Fibroblast of lung (primary cell): Measurements from ENCODE around the gene TRAP1. TPM values are rescaled to one million over a fixed set of nuclear protein-coding genes. Genes with fewer than 3 reads are reported as not detected.

Source experiments
- DNase-seq, 2 donors: peaks; one replicate each; pipeline versions ENCODE4 v3.0.0 to v3.0.0-alpha.2; 2010; ENCODE audit warnings: low read depth in 2 of 2
- H2AFZ ChIP-seq: 2 replicates; pipeline ENCODE4 v1.5.1; 2012; ENCODE audit warnings: low read length, control low read depth, inconsistent platforms
- H3K27ac ChIP-seq: 2 replicates; pipeline ENCODE4 v1.5.1; 2011; ENCODE audit warnings: low read length, control low read depth; ENCODE audit not compliant: insufficient read depth
- H3K27me3 ChIP-seq: 2 replicates; pipeline ENCODE4 v1.5.1; 2011; ENCODE audit warnings: mild to moderate bottlenecking, low read length; ENCODE audit not compliant: control insufficient read depth, insufficient read depth
- H3K36me3 ChIP-seq: 2 replicates; pipeline ENCODE4 v1.5.1; 2011; ENCODE audit warnings: low read length; ENCODE audit not compliant: control insufficient read depth, insufficient read depth
- H3K4me1 ChIP-seq: 2 replicates; pipeline ENCODE4 v1.5.1; 2011; ENCODE audit warnings: low read length; ENCODE audit not compliant: control insufficient read depth, insufficient read depth; ENCODE audit errors: extremely low read depth
- H3K4me2 ChIP-seq: 2 replicates; pipeline ENCODE4 v1.5.1; 2011; ENCODE audit warnings: low read length, control low read depth; ENCODE audit not compliant: insufficient read depth; ENCODE audit errors: extremely low read depth
- H3K4me3 ChIP-seq, 4 experiments: fragments of 200-600 bp in 1 of 4; sonication (generic) in 1 of 4; replicated peaks in 1 of 4; 2 replicates each; pipeline ENCODE4 v1.5.1; 2011 to 2016; ENCODE audit warnings: low read length in 4 of 4, low read depth in 3 of 4, mild to moderate bottlenecking in 3 of 4, control low read depth in 2 of 4, inconsistent platforms in 1 of 4, mixed read lengths in 1 of 4; ENCODE audit not compliant: insufficient read depth in 1 of 4; ENCODE audit errors: control extremely low read depth in 1 of 4
- H3K79me2 ChIP-seq: 2 replicates; pipeline ENCODE4 v1.5.1; 2012; ENCODE audit warnings: mild to moderate bottlenecking, low read length, inconsistent platforms; ENCODE audit not compliant: control insufficient read depth, insufficient read depth
- H3K9ac ChIP-seq: 2 replicates; pipeline ENCODE4 v1.5.1; 2011; ENCODE audit warnings: mild to moderate bottlenecking, low read length, control low read depth; ENCODE audit not compliant: insufficient read depth
- H3K9me3 ChIP-seq: 2 replicates; pipeline ENCODE4 v1.5.1; 2012; ENCODE audit warnings: low read depth, low read length; ENCODE audit not compliant: control insufficient read depth, insufficient read depth
- H4K20me1 ChIP-seq: 2 replicates; pipeline ENCODE4 v1.5.1; 2011; ENCODE audit warnings: low read length; ENCODE audit not compliant: control insufficient read depth, insufficient read depth; ENCODE audit errors: extremely low read depth
- EZH2 ChIP-seq: IDR thresholded peaks from 2 replicates; pipeline ENCODE4 v1.5.1; 2012; ENCODE audit warnings: low read length, control low read depth, mild to moderate bottlenecking; ENCODE audit errors: missing control alignments
- polyA plus RNA-seq, 2 donors: library from polyadenylated mRNA; depleted of rRNA in 1 of 2; stranded (reverse) in 1 of 2; unstranded in 1 of 2; fragments of >200 nt; gene quantifications; 2 replicates each; pipeline ENCODE4 v1.2.1, GENCODE V29; 2011 to 2012; ENCODE audit warnings: missing spikeins in 1 of 2
- total RNA-seq: library from RNA; depleted of rRNA; stranded (reverse); fragments of >200 nt; gene quantifications from 2 replicates; pipeline ENCODE4 v1.2.1, GENCODE V29; 2014
- TF ChIP-seq, protein P1 (sequence below), 2 donors: IDR thresholded peaks in 1 of 2; conservative IDR thresholded peaks in 1 of 2; 1 replicate in 1 of 2; 2 replicates in 1 of 2; pipeline ENCODE4 v1.5.1; 2011 to 2012; ENCODE audit warnings: low read length in 2 of 2, control low read depth in 1 of 2, inconsistent platforms in 1 of 2, low read depth in 1 of 2, mild to moderate bottlenecking in 1 of 2

Gene TRAP1
- total and polyA plus RNA-seq, 2 donors (not counting 1 experiment from before 2014, with no cell fraction given): 52.1 to 97.8 TPM

DNA sequence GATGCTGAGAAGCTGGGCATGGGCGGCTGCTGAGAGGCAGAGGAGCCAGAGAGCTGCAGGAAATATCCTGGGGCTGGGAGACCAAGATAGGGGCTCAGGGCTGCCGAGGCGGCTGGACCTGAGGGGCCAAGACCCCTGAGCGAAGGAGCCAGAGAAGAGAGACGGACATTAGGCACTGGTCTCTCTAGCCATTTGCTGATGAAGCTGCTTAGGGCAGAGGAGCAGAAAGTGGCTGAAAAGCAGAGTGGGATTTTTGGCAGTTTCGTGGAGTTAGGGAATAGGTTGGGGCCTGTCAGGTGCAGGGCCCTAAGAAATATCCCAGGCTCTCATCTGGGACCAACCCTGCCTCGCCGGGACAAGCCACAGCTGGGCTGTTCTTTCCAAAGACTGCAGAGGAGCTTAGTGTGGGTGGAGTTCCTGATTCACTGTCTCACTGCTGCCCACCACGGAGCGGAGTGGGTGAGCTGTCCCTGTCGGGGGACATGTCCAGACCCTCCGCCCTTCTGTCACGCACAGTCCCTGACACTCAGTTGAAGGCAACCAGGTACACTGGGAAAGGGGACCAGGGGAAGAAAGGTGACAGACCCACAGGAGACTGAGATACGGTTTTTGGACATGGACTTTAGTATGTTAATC, 74.1 kb downstream of the TRAP1 start:
- Histone ChIP-seq H3K36me3 (peaks cover 5% of the 10 kb centered on the region), H3K4me3 (no peak overlapping the region), H3K4me2 (no peak overlapping the region), H2AFZ (no peak overlapping the region), H3K27ac (no peak overlapping the region), H3K27me3 (no peaks in the 10 kb centered on the region), H3K79me2 (no peaks in the 10 kb centered on the region), H4K20me1 (no peaks in the 10 kb centered on the region), H3K9ac (no peak overlapping the region), H3K9me3 (no peaks in the 10 kb centered on the region), H3K4me1 (no peaks in the 10 kb centered on the region)
- DNase-seq: no peak
- TF ChIP-seq, protein P1, sequence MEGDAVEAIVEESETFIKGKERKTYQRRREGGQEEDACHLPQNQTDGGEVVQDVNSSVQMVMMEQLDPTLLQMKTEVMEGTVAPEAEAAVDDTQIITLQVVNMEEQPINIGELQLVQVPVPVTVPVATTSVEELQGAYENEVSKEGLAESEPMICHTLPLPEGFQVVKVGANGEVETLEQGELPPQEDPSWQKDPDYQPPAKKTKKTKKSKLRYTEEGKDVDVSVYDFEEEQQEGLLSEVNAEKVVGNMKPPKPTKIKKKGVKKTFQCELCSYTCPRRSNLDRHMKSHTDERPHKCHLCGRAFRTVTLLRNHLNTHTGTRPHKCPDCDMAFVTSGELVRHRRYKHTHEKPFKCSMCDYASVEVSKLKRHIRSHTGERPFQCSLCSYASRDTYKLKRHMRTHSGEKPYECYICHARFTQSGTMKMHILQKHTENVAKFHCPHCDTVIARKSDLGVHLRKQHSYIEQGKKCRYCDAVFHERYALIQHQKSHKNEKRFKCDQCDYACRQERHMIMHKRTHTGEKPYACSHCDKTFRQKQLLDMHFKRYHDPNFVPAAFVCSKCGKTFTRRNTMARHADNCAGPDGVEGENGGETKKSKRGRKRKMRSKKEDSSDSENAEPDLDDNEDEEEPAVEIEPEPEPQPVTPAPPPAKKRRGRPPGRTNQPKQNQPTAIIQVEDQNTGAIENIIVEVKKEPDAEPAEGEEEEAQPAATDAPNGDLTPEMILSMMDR (conservative IDR thresholded peaks at IDR 0.05 in 1 of 2, IDR thresholded peaks at IDR 0.05 in 1 of 2; ENCODE audit: low read depth in 1 of 2, low read length in 2 of 2): no peak
- TF ChIP-seq EZH2: no peak

DNA sequence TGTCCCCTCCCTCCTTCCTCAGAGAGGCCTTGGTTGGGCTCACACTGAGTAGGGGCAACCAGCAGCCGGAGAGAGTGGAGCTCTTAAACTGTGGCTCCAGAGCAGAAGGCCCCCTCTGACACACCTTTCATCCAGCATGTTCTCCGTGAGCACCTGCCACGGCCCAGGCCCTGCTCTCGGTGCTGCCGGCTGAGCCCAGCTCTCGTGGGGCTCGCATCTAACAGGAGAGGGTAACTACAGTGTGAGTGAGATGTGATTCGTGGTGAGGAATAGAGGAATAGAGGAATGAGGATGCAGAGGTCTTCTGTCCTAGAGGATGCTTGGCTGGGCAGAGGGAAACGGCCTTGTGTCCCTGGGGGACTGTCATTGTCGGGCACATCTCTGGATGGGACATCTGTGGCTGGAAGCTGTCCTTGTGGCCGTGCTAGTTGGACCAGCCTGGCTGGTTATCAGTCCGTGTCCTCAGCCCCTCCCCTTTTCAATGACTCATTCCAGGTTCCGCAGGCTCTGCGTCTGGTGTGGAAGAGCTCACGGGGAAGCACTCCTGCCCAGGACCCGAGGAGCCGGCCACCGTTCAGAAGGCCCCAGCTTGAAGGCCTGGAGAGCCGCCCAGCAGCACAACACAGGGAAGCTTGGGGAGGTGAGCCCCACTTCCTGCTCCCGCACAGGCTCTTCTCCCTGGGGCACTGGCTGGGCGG, 74.8 kb downstream of the TRAP1 start:
- no peaks in the 10 kb centered on the region for H3K9me3 ChIP-seq
- H3K4me3 ChIP-seq: no peak overlapping the region
- H3K4me1 ChIP-seq: no peaks in the 10 kb centered on the region
- H2AFZ ChIP-seq: no peak overlapping the region
- TF ChIP-seq EZH2: no peak
- TF ChIP-seq, protein P1 (conservative IDR thresholded peaks at IDR 0.05 in 1 of 2, IDR thresholded peaks at IDR 0.05 in 1 of 2; ENCODE audit: low read depth in 1 of 2, low read length in 2 of 2): no peak
- H3K27ac ChIP-seq: no peak overlapping the region
- DNase-seq: peak in 1 of 2 donors; percentile 55
- H3K4me2 ChIP-seq: no peak overlapping the region
- H3K79me2 ChIP-seq: no peaks in the 10 kb centered on the region
- H4K20me1 ChIP-seq: no peaks in the 10 kb centered on the region
- no peaks in the 10 kb centered on the region for H3K27me3 ChIP-seq
- H3K9ac ChIP-seq: no peak overlapping the region
- H3K36me3 ChIP-seq: peaks cover 5% of the 10 kb centered on the region

DNA sequence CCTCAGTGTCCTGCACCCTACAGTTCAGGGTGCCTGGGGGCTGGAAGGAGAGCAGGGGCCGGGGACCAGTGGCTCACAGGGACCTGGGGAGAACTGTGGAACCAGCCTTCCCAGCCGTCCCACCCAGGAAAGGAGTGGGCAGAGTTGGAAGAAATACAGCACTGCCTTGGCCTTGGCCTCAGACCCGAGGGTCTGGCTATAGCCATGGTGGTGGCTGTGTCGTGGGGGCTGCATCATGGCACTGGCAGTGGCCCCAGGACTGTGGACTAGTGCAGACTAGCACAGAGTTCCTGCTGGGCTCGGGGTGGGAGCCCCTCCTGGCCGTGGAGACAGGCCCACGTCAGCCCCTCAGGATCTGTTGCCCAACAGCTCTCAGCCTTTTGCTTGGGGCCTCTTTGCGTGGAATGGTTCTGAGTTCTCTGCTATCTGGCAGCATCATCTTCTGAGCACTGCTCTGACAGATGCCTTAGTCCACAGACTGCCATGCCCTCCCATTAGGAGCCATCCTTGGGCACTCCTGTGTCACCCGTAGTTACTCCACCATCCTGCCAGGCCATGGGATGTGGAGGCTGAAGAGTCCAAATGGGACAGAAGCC, 75.4 kb downstream of the TRAP1 start:
- H3K4me2 ChIP-seq: no peak overlapping the region
- no peaks in the 10 kb centered on the region for H3K4me1 ChIP-seq
- no peak for DNase-seq
- H3K9me3 ChIP-seq: no peaks in the 10 kb centered on the region
- no peak for TF ChIP-seq EZH2
- TF ChIP-seq, protein P1 (conservative IDR thresholded peaks at IDR 0.05 in 1 of 2, IDR thresholded peaks at IDR 0.05 in 1 of 2; ENCODE audit: low read depth in 1 of 2, low read length in 2 of 2): no peak
- no peaks in the 10 kb centered on the region for H3K27me3 ChIP-seq
- H3K79me2 ChIP-seq: no peaks in the 10 kb centered on the region
- H3K36me3 ChIP-seq: peaks cover 5% of the 10 kb centered on the region
- no peak overlapping the region for H3K9ac ChIP-seq
- no peaks in the 10 kb centered on the region for H4K20me1 ChIP-seq
- H3K4me3 ChIP-seq: no peak overlapping the region
- H3K27ac ChIP-seq: no peak overlapping the region
- H2AFZ ChIP-seq: no peak overlapping the region
